Embryonic facial prominence (tissue), 1 donor: Measurements from ENCODE around the gene HSFX1.
"Not testable (repeated sequence)": the region's sequence is repeated elsewhere in the genome, so short reads cannot be mapped to it uniquely, and the experiment has no call there.

Source experiments
- DNase-seq: peaks from one replicate; pipeline ENCODE4 v3.0.0-alpha.2; 2016; ENCODE audit errors: extremely low spot score

HSFX1 gene

DNA sequence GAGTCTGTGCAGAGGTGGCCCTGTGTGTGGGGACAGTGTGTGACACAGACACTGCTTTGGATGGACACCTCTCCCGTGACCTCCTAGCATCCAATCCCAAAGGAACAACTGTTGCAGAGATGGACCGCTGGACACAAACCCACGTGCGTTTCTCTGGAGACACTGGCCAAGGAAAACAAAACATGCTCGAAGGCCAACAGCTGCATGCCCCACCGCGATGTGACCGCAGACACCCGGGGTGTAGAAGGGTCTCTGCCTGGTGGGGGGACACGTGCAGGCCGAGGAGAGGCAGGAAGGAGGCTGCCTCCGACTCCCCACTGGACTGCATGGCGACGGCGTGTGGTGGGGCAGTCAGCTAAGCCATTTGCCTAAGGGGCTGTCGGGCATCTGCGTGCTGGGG, at the start of gene HSFX1:
Gene HSFX1, plus strand, starts transcription at position 301 of the 400 bp plus-strand sequence. CDS start 614 bp downstream, outside the sequence.
- DNase-seq, result not testable (repeated sequence)

- not testable (repeated sequence) for DNase-seq
Observed at GRCh38 chrX:149727308-149727707, 46.6 kb upstream of the HSFX1 start.

DNA sequence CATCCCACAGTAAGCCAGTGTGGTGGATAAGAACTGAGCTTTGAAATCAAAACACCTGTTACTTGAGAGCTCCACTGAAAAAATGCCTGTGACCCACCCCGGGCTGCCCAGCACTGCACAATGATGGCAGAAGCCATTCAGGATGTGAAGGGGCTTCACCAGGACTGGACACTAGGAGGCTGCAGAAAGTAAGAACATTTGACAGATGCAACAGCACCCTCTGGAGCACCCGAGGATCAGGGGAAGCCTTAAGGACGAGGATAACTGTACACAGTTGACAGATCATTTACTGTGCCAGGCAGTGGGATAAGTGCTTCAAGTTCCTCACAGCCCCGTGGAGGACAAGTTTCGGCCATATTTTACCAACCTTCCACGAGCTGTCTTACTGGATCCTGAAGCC, 31.6 kb upstream of the HSFX1 start:
- DNase-seq, result not testable (repeated sequence)

- DNase-seq, result not testable (repeated sequence)
Observed at GRCh38 chrX:149746390-149747007, 27.4 kb upstream of the HSFX1 start.

DNA sequence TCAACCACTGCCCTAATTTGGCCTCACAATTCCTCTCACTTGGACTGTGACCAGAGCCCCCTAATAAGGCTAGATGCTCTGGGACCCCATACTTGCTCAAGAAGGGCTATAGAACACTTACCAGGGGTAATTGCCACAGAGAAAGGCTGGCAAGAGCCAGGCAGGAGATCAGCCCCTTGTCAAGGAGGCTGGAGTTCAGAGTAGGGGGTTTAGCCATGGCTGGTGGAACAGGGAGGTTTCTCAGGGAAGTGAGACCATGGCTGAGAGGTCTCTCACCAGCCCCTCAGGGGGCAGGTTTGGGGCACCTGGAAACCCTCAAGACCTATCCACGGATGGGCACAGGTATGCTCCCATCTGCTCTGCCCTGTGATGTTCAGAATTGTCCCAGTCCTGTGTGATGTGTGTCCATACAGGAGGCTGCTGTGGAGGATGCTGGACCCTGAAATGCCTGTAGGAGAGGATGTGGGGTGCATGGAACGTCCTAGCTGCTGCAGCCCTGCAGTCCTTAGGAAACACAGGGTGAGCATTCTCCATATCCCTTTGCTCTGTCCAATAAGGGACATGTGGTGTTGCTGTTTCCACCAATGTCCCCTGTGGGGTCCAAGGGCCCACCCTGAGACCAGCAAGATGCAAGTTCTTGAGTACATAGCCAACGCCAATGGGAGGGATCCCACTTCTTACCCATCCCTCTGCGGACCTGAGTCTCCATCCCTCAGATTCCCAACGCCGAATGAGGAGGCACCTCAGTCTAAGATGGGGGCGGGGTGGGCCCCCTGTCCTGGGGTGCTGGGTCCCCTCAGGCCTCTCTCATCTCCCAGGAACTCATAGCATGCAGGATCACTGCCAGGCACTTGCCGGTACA, 16.4 kb upstream of the HSFX1 start:
- no peak for DNase-seq

- no peak for DNase-seq
Observed at GRCh38 chrX:149758068-149758714, 15.7 kb upstream of the HSFX1 start.

DNA sequence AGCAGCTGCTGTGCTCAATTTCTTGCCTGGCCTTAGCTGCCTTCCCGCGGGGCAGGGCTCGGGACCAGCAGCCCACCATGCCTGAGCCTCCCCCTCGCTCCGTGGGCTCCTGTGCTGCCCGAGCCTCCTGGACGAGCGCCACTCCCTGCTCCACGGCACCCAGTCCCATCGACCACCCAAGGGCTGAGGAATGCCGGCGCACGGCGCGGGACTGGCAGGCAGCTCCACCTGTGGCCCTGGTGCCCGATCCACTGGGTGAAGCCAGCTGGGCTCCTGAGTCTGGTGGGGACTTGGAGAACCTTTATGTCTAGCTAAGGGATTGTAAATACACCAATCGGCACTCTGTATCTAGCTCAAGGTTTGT, 15.2 kb upstream of the HSFX1 start:
- DNase-seq, result not testable (repeated sequence)

- no peak for DNase-seq
Observed at GRCh38 chrX:149759824-149760223, 14.0 kb upstream of the HSFX1 start.

DNA sequence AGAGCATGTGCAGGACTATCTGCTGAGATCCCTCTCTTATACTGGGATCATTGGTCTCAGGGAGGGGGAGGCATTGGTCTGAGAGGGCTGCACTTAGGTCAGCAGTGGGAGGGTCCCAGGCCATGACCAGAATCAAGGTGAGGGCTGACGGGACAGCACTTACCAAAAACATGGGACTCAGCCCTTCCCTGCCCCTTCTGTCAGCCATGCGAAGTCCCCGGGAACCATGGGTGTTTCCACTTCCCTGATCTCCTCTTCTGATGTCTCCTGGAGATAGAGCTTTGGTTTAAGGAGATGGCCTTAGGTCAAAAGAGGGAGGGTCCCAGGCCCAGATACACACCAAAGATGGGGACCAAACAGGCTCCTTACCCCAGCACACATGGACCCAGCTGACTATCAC, 12.9 kb upstream of the HSFX1 start:
- DNase-seq, result no peak

DNA sequence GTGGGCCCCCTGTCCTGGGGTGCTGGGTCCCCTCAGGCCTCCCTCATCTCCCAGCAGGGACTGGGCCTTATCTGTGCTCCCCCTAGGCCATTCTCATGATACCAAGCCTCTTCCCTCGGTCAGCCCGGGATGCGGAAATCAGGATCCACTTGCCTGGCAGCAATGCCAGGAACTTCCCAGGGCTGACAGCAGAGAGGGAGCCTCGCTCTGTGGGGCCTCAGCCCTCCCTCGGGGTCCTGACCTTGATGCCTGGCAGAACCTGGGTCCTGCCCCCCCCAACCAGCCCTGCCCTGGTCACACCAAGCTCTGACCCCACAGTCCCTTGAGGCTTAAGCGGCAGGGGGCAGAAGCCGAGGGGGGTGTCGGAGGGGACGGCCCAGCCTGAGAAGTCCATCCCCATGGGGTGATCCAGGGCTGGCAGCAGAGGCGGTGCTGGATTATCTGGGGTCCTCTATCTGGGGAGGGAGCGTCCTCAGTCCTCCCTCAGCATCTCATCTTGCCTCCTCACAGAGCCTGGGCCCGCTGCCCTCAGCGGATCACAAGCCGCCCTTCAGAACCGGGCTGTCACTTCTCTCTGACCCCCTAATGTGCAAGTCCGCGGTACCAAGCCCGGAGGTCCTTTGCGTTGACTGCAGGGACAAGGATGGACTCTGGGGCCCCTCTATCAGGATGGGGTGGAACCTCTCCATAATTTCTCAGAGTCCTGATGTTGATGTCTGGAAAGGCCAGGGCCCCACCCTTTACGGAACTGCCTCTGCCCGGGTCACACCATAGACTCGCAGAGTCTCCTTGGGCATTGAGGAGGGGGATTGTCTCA, 11.8 kb upstream of the HSFX1 start:
- DNase-seq, result not testable (repeated sequence)

- DNase-seq, result no peak
Observed at GRCh38 chrX:149762696-149763614, 10.9 kb upstream of the HSFX1 start.

GRCh38 chrX:149770344-149770743, 3.5 kb upstream of the HSFX1 start:
- DNase-seq, result not testable (repeated sequence)

DNA sequence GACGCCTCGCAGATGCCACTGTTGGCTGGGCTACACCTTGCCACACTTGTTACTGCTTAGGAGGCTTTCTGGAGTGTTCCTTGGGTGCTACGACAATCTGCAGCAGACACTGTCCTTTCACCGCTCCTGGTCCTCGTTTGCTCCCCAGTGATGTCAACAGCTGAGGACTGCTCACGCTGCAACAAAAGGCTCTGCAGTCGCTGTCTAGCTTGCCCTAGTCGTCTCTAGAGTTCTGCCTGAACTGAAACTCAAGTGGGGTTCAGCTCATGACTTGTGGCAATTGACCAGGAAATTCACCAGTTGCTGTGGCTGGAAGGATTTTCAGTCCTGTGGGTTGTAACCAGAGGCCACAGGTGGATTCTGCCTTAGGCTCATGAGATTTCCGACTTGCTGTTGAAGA, 842 bp upstream of the HSFX1 start:
- not testable (repeated sequence) for DNase-seq

GRCh38 chrX:149777999-149778398, 4.1 kb downstream of the HSFX1 start:
- not testable (repeated sequence) for DNase-seq

GRCh38 chrX:149781727-149782126, 7.9 kb downstream of the HSFX1 start, which contains the start of gene MAGEA9:
Gene MAGEA9 (plus strand): TSS chrX:149781930. CDS start chrX:149786211, 4,281 bp downstream.
- DNase-seq, result not testable (repeated sequence)

GRCh38 chrX:149795531-149795930, 21.7 kb downstream of the HSFX1 start:
- not testable (repeated sequence) for DNase-seq

DNA sequence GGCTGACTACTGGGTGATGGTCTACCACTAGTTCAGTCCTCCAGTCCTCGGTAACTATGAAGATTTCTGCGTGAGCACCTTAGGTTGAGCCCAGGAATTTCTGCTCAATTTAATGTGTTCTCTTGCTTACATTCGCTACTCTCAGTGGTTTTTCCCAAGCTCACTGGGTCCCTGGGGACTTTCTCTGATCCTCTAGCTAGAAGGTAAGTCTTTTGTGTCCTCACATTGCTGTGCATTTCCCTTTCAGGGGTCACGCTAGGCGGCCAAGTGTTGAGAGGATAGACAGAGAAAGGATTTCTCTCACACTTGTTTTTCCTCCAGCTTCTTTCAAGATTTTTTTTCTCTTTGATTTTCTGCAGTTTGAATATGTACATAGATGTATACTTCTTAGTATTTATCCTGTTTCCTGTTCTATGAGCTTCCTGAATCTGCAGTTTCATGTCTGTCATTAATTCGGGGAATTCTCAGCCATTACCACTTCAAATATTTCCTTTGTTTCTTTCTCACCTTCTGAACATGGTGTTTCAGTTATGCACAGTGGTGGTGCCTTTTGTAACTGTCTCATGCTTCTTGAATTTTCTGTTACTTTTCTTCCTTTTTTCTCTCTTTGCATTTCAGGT, 25.3 kb downstream of the HSFX1 start:
- DNase-seq, result no peak

GRCh38 chrX:149799938-149800337, 26.1 kb downstream of the HSFX1 start:
- DNase-seq, result no peak

- DNase-seq, result no peak
Observed at GRCh38 chrX:149803458-149804062, 29.7 kb downstream of the HSFX1 start.

DNA sequence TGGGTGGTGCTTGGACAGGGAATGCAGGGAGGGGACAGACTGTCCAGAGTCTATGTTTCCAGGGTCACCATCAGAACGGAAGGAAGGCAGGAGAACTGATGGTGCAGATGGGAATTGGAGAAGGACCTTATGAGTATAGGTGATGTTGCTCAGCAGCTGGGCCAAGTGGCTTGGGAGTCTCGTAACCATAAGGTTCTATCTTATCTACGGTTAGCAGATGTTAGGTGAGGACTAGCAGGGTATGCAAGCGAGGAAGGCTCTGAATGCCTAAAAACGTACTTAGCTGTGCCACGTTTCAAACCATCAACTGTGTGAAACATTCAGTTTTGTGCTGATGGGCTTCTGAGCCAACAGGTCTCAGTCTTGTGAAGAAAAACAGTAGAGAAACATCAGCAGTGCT, 30.2 kb downstream of the HSFX1 start:
- no peak for DNase-seq
